WTC11 (cell line): Measurements from ENCODE around the gene LRRC47. TPM values are rescaled to one million over a fixed set of nuclear protein-coding genes. Genes with fewer than 3 reads are reported as not detected.

Source experiments
- ATAC-seq: fragments of 200-7000 bp; cut with Tn5 transposase; 2 replicates; pipeline ENCODE4 v1.10.0; 2021; ENCODE audit warnings: mild to moderate bottlenecking, moderate library complexity
- CTCF ChIA-PET: fragments of 300-600 bp; sonication (Branson Sonifier 250); formaldehyde crosslinking; loops from one replicate; lab custom pipeline; 2021; ENCODE audit warnings: antibody characterized with exemption; lab: Charles Lee
- POLR2A ChIA-PET: fragments of 350-600 bp; sonication (Branson Sonifier 250); formaldehyde crosslinking; loops from one replicate; lab custom pipeline; 2021; ENCODE audit warnings: antibody characterized with exemption; lab: Charles Lee
- DNase-seq: peaks from one replicate; pipeline ENCODE4 v3.0.0; 2021; ENCODE audit warnings: low spot score
- H3K27ac Mint-ChIP-seq: 2 replicates; pipeline ENCODE4 v1.8.0; 2021; ENCODE audit warnings: mixed read lengths
- H3K27me3 Mint-ChIP-seq: 2 replicates; pipeline ENCODE4 v1.8.0; 2021; ENCODE audit warnings: low read depth, mild to moderate bottlenecking, moderate library complexity, mixed read lengths
- H3K36me3 Mint-ChIP-seq: 2 replicates; pipeline ENCODE4 v1.8.0; 2021; ENCODE audit warnings: mixed read lengths
- H3K4me1 Mint-ChIP-seq: 2 replicates; pipeline ENCODE4 v1.8.0; 2022; ENCODE audit warnings: mixed read lengths
- H3K4me3 Mint-ChIP-seq: 2 replicates; pipeline ENCODE4 v1.8.0; 2021; ENCODE audit warnings: mild to moderate bottlenecking, moderate library complexity, mixed read lengths
- H3K9me3 Mint-ChIP-seq: 2 replicates; pipeline ENCODE4 v1.8.0; 2021; ENCODE audit warnings: mixed read lengths
- AFF4 ChIP-seq: sonication (generic); formaldehyde crosslinking; IDR thresholded peaks from 2 replicates; pipeline ENCODE4 v1.8.1; 2023; ENCODE audit warnings: mild to moderate bottlenecking, missing genetic modification reagents, borderline replicate concordance
- ELF4 ChIP-seq: sonication (generic); formaldehyde crosslinking; IDR thresholded peaks from 2 replicates; pipeline ENCODE4 v1.8.1; 2022; ENCODE audit warnings: low read depth, mild to moderate bottlenecking, moderate library complexity, missing genetic modification reagents
- ERG ChIP-seq: fragments of 250-450 bp; sonication (Bioruptor Pico); IDR thresholded peaks from 2 replicates; pipeline ENCODE4 v1.8.0; 2021; ENCODE audit warnings: mild to moderate bottlenecking
- FOXK1 ChIP-seq: sonication (generic); formaldehyde crosslinking; IDR thresholded peaks from 2 replicates; pipeline ENCODE4 v1.8.0; 2022; ENCODE audit warnings: mild to moderate bottlenecking, moderate library complexity, missing genetic modification reagents
- GABPB1 ChIP-seq: sonication (generic); formaldehyde crosslinking; IDR thresholded peaks from 2 replicates; pipeline ENCODE4 v1.8.1; 2023; ENCODE audit warnings: mild to moderate bottlenecking, missing genetic modification reagents
- GRHL2 ChIP-seq: fragments of 250-450 bp; sonication (Bioruptor Pico); IDR thresholded peaks from 2 replicates; pipeline ENCODE4 v1.8.0; 2022; ENCODE audit warnings: mild to moderate bottlenecking, moderate library complexity; ENCODE audit not compliant: insufficient replicate concordance, severe bottlenecking
- IRF1 ChIP-seq: sonication (generic); formaldehyde crosslinking; IDR thresholded peaks from 2 replicates; pipeline ENCODE4 v1.8.0; 2023; ENCODE audit warnings: missing genetic modification reagents
- MYBL2 ChIP-seq: sonication (generic); formaldehyde crosslinking; IDR thresholded peaks from 2 replicates; pipeline ENCODE4 v1.8.1; 2023; ENCODE audit warnings: mild to moderate bottlenecking, moderate library complexity, missing genetic modification reagents
- NR2C2 ChIP-seq: sonication (generic); formaldehyde crosslinking; IDR thresholded peaks from 2 replicates; pipeline ENCODE4 v1.8.0; 2022; ENCODE audit warnings: mild to moderate bottlenecking, missing genetic modification reagents
- PRDM15 ChIP-seq: sonication (generic); formaldehyde crosslinking; IDR thresholded peaks from 2 replicates; pipeline ENCODE4 v1.8.0; 2022; ENCODE audit warnings: missing genetic modification reagents
- SOX15 ChIP-seq: fragments of 250-450 bp; sonication (Bioruptor Pico); IDR thresholded peaks from 2 replicates; pipeline ENCODE4 v1.9.0; 2021; ENCODE audit warnings: mild to moderate bottlenecking
- TEAD1 ChIP-seq: sonication (generic); formaldehyde crosslinking; IDR thresholded peaks from 2 replicates; pipeline ENCODE4 v1.8.0; 2022; ENCODE audit warnings: mild to moderate bottlenecking, missing genetic modification reagents
- USF1 ChIP-seq: sonication (generic); formaldehyde crosslinking; IDR thresholded peaks from 2 replicates; pipeline ENCODE4 v1.8.0; 2022; ENCODE audit warnings: mild to moderate bottlenecking, missing genetic modification reagents
- ZBTB21 ChIP-seq: sonication (generic); formaldehyde crosslinking; IDR thresholded peaks from 2 replicates; pipeline ENCODE4 v1.8.1; 2023; ENCODE audit warnings: mild to moderate bottlenecking, missing genetic modification reagents, borderline replicate concordance
- ZBTB43 ChIP-seq: sonication (generic); formaldehyde crosslinking; IDR thresholded peaks from 2 replicates; pipeline ENCODE4 v1.8.1; 2023; ENCODE audit warnings: mild to moderate bottlenecking, missing genetic modification reagents
- ZNF138 ChIP-seq: sonication (generic); formaldehyde crosslinking; conservative IDR thresholded peaks from 2 replicates; pipeline ENCODE4 v1.8.1; 2022; ENCODE audit warnings: mild to moderate bottlenecking, moderate library complexity, missing genetic modification reagents
- ZNF416 ChIP-seq: fragments of 250-450 bp; sonication (Bioruptor Pico); IDR thresholded peaks from 2 replicates; pipeline ENCODE4 v1.9.0; 2021; ENCODE audit warnings: mild to moderate bottlenecking, inconsistent platforms
- total RNA-seq: library from RNA; stranded (reverse); gene quantifications from 3 replicates; pipeline ENCODE4 v1.2.3, GENCODE V29; 2021
- TF ChIP-seq, protein P1 (sequence below): sonication (generic); formaldehyde crosslinking; IDR thresholded peaks from 2 replicates; pipeline ENCODE4 v1.8.1; 2022; ENCODE audit warnings: missing genetic modification reagents, borderline replicate concordance
- TF ChIP-seq, protein P2 (sequence below): sonication (generic); formaldehyde crosslinking; IDR thresholded peaks from 2 replicates; pipeline ENCODE4 v1.8.0; 2022; ENCODE audit warnings: mild to moderate bottlenecking, missing genetic modification reagents

LRRC47 gene
- total RNA-seq, 1 experiment from 2014 or later: 92.4 TPM

DNA sequence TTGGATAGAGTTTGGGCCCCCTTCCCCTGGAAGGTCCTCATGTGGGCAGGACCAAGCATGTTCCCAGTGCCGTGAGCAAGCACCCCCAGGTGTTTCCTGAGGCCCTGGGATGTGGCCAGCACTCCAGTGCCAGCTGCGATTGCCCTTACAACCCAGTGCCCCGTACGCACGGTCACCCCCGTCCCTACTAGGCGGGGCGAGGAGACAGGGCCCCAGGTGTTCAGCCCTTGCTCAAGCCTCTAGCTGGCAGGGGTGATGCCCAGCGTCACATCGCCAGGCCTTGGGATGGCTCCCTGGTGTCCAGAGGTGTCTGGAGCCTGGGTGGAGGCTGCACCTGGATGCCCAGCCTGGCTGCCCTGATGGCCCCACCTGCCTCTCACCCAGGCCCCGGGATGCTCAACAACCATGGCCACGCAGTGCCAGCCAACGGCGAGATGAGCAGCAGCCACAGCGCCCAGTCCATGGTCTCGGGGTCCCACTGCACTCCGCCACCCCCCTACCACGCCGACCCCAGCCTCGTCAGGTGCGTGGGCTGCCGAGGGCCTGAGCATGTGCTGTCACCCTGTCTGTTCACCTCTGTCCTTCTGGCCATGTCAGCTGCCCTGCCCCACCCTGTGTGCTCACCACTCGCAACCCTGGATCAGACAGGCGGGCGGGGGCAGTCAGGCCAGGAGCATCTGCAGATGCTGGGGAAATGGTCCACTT, 65.6 kb downstream of the LRRC47 start:
- DNase-seq (no peak), ATAC-seq (no peak)
- Mint-ChIP-seq H3K9me3 (no peaks in the 10 kb centered on the region), H3K36me3 (peaks cover under 1% of the 10 kb centered on the region; the same call in 1 of the 2 replicates), H3K4me3 (no peak overlapping the region), H3K4me1 (peaks cover 10% of the 10 kb centered on the region; the same call in 1 of the 2 replicates), H3K27me3 (no peaks in the 10 kb centered on the region), H3K27ac (no peak overlapping the region)
- POLR2A ChIA-PET: interaction anchor here (0.9 kb wide), 1 partner anchor 10 kb away, joined by 3 read pairs; no protein-coding TSS in a partner anchor
- CTCF ChIA-PET: interaction anchor here (0.9 kb wide), 1 partner anchor 66 kb away, joined by 3 read pairs; no protein-coding TSS in a partner anchor
- TF ChIP-seq ERG (no peak), USF1 (no peak), NR2C2 (no peak), FOXK1 (no peak), SOX15 (CRISPR knock-in tag) (no peak), ZBTB21 (CRISPR knock-in tag) (no peak), ELF4 (CRISPR knock-in tag) (no peak), GRHL2 (CRISPR knock-in tag) (no peak), GABPB1 (CRISPR knock-in tag) (no peak), TEAD1 (CRISPR knock-in tag) (no peak), PRDM15 (CRISPR knock-in tag) (no peak), AFF4 (CRISPR knock-in tag) (no peak), ZBTB43 (CRISPR knock-in tag) (no peak), IRF1 (CRISPR knock-in tag) (no peak), ZNF138 (CRISPR knock-in tag) (no peak), ZNF416 (no peak), MYBL2 (CRISPR knock-in tag) (no peak)
- TF ChIP-seq, protein P1, sequence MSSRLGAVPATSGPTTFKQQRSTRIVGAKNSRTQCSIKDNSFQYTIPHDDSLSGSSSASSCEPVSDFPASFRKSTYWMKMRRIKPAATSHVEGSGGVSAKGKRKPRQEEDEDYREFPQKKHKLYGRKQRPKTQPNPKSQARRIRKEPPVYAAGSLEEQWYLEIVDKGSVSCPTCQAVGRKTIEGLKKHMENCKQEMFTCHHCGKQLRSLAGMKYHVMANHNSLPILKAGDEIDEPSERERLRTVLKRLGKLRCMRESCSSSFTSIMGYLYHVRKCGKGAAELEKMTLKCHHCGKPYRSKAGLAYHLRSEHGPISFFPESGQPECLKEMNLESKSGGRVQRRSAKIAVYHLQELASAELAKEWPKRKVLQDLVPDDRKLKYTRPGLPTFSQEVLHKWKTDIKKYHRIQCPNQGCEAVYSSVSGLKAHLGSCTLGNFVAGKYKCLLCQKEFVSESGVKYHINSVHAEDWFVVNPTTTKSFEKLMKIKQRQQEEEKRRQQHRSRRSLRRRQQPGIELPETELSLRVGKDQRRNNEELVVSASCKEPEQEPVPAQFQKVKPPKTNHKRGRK (CRISPR knock-in tag): no peak
- TF ChIP-seq, protein P2, sequence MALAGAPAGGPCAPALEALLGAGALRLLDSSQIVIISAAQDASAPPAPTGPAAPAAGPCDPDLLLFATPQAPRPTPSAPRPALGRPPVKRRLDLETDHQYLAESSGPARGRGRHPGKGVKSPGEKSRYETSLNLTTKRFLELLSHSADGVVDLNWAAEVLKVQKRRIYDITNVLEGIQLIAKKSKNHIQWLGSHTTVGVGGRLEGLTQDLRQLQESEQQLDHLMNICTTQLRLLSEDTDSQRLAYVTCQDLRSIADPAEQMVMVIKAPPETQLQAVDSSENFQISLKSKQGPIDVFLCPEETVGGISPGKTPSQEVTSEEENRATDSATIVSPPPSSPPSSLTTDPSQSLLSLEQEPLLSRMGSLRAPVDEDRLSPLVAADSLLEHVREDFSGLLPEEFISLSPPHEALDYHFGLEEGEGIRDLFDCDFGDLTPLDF (CRISPR knock-in tag): no peak
